ENCODE data around the gene GFY.
A peak's percentile ranks its signal among the peaks of the same experiment; 100 is the strongest.

GFY gene

GRCh38 chr19:49425178-49425577, at the start of gene GFY:
GFY (plus strand) TSS chr19:49425388; CDS start chr19:49426431, 1,043 bp downstream.
- DNase-seq: no peak

- no peak for DNase-seq
Measured at GRCh38 chr19:49378512-49378911, 46.7 kb upstream of the GFY start.

- no peak for DNase-seq
Measured at GRCh38 chr19:49380391-49380790, 44.8 kb upstream of the GFY start.

GRCh38 chr19:49382639-49383038, 42.5 kb upstream of the GFY start:
- DNase-seq: no peak

GRCh38 chr19:49383599-49383998, 41.6 kb upstream of the GFY start:
- DNase-seq: no peak

- DNase-seq: peak; percentile 68
Measured at GRCh38 chr19:49387936-49388372, 37.2 kb upstream of the GFY start, which contains the start of gene KASH5. KASH5 (plus strand) TSS chr19:49388249; CDS start chr19:49390884, 2,635 bp downstream.

GRCh38 chr19:49389406-49389805, 35.8 kb upstream of the GFY start:
- no peak for DNase-seq

- DNase-seq: no peak
Measured at GRCh38 chr19:49390131-49390928, 34.9 kb upstream of the GFY start.

GRCh38 chr19:49390929-49391359, 34.2 kb upstream of the GFY start:
- no peak for DNase-seq

GRCh38 chr19:49391581-49392399, 33.4 kb upstream of the GFY start:
- DNase-seq: peak; percentile 17

GRCh38 chr19:49393881-49394280, 31.3 kb upstream of the GFY start:
- no peak for DNase-seq

GRCh38 chr19:49395581-49396407, 29.4 kb upstream of the GFY start:
- no peak for DNase-seq

- DNase-seq: no peak
Measured at GRCh38 chr19:49396738-49397505, 28.3 kb upstream of the GFY start.

GRCh38 chr19:49398001-49398615, 27.1 kb upstream of the GFY start:
- DNase-seq: no peak

- no peak for DNase-seq
Measured at GRCh38 chr19:49398931-49399330, 26.3 kb upstream of the GFY start.

- no peak for DNase-seq
Measured at GRCh38 chr19:49400029-49400428, 25.2 kb upstream of the GFY start.

- no peak for DNase-seq
Measured at GRCh38 chr19:49403404-49404187, 21.6 kb upstream of the GFY start.

GRCh38 chr19:49407079-49407478, 18.1 kb upstream of the GFY start:
- no peak for DNase-seq

- DNase-seq: no peak
Measured at GRCh38 chr19:49407482-49408015, 17.6 kb upstream of the GFY start.

GRCh38 chr19:49408816-49409440, 16.3 kb upstream of the GFY start:
- DNase-seq: no peak

All from T1000 (cell line).